CD4-positive, alpha-beta T cell treated with Interleukin-17A for 4 hours (primary cell): ENCODE data around the gene KASH5.
A peak's percentile ranks its signal among the peaks of the same experiment; 100 is the strongest.

Experiments used
- DNase-seq: peaks from one replicate; pipeline ENCODE4 v3.0.0-alpha.2; 2020; ENCODE audit warnings: mixed read lengths

The KASH5 gene, protein sequence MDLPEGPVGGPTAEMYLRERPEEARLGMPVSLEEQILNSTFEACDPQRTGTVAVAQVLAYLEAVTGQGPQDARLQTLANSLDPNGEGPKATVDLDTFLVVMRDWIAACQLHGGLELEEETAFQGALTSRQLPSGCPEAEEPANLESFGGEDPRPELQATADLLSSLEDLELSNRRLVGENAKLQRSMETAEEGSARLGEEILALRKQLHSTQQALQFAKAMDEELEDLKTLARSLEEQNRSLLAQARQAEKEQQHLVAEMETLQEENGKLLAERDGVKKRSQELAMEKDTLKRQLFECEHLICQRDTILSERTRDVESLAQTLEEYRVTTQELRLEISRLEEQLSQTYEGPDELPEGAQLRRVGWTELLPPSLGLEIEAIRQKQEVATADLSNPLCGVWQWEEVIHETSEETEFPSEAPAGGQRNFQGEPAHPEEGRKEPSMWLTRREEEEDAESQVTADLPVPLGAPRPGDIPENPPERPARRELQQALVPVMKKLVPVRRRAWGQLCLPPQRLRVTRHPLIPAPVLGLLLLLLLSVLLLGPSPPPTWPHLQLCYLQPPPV

DNA sequence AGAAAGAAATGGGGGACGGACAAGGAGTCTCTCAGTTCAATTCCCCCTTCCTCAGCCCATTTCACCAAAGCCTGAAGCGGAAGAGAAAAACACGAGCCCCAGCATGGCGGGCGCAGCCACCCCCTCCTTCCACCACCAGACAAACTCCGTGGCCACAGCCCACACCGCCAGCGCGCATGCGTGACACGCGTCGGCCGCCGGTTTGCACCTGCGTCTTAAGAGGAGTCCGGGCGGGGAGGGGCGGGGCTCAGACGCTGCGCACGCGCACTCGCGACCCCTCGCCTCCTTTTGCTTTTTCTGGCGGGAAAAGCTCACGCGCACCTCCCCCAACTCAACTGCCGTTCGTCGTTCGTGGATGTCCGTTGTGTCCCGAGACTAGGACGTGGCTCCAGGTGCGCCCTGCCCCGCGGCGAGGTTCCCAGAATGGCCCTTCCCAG lies at the start of gene KASH5:
TSS of gene KASH5 (plus strand) at position 314 of the 437 bp plus-strand sequence. CDS start 2,635 bp downstream, outside the sequence.
- DNase-seq, result peak; percentile 80

DNA sequence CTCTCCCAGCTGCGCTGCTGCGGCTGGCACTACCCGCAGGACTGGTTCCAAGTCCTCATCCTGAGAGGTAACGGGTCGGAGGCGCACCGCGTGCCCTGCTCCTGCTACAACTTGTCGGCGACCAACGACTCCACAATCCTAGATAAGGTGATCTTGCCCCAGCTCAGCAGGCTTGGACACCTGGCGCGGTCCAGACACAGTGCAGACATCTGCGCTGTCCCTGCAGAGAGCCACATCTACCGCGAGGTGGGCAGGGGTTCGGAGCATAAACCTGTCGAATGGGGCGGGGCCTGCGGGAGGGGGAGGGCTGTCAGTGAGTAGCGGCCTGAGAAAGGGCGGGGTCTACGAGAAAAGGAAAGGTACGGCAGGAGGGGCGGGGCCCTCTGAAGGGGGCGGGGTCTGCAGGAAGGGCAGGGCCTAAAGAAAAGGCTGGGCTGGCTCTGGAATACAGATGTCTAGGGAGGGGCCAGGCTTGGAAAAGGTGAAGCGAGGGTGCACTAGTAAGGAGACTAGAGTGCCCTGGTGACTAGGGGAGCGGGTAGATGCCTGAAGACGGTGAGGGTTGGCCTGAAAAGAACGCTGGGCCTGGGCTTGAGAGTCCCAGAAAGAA lies 49.3 kb upstream of the KASH5 start:
- peak; percentile 23 for DNase-seq

DNA sequence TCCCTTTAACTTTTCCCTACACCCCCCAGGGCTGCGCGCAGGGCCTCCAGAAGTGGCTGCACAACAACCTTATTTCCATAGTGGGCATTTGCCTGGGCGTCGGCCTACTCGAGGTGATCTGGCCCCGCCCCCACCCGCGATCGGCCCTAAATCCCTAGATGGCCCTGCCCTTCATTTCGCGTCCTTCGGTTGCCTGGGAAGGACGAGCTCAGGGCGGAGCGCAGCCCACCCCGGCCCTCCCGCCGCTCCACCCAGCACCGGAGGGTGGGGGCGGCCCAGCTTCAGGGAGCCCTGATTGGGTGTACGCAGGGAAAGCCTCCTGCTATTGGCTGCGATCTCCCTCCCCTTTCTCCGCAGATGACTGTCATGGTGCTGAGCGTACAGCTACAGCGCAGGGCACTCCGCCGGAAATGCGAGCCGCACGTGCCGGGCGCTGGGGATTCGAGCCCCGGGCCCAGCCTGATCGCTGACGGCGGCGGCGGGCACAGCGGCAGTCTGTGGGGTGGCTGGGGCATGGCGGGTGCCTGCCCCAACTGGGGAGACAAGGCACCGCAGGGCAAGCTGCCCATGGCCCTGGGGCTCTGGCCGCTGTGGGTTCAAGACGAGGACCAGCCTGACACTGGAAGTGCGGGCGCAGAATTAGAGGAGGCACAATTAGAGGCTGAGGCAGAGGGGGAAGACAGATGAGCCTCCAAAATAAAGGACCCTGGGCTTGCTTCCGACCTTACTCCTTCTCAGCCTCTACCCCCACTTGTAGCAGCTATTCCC lies 48.6 kb upstream of the KASH5 start:
- no peak for DNase-seq

DNA sequence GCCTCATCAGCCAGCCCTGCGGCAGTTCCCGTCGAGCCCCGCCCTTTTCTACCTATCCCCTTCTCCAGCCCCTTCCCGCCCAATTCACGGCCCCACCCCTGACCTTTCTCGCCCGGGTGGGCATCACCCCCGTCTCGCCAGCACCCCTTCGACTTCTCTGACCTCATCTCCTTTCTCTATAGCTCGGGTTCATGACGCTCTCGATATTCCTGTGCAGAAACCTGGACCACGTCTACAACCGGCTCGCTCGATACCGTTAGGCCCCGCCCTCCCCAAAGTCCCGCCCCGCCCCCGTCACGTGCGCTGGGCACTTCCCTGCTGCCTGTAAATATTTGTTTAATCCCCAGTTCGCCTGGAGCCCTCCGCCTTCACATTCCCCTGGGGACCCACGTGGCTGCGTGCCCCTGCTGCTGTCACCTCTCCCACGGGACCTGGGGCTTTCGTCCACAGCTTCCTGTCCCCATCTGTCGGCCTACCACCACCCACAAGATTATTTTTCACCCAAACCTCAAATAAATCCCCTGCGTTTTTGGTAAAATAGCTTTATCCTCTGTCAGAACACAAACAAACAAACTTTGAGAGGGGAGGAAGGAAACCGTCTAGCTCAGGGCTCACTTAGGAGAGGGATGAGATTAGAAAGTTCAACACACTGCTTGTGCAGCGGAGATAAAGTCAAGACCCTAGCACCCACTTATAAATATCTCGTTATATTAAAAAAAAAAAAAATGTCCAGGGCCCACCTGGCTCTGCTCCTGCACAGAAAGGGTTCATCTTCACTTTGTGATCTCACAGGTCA lies 47.8 kb upstream of the KASH5 start:
- no peak for DNase-seq

DNA sequence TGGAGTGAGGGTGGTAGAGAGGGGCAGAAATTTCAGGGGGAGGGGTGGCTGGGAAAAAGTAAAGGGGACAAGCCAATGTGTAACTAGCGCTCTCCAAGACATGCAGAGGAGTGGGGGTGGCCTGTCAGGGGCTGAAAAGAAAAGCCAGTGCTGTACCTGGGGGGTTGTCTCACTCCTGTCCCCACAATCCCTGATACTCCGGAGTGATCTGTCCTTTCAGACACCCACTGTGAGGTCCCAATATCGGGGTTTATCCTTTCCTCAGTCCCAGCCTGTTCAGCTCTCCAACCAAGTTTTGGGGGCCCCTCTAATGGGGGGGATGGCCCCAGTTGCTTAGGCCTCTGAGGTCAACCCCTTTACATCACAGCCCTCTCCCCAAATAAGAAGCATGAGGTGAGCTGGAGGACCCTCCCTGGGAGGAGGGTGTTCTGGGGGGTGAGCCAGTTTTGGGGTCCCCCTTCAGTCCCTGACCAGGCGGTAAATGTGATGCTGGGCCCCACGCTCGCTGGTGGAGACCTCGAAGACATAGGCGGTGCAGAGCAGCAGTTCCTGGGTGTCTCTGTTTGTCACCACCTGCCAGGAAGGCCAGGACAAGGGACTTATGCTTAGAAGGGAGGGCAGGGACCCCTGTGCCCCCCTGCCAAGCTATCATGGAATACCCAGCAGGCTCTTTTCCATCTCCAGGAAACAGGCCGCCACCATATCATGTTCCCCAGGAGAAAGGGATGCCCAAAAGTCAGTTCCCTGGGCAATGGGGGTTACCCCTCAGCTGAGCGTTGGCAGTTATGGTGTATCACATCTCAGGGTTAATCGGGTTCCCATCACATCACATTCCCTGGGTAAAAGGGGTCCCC lies 47.0 kb upstream of the KASH5 start:
- no peak for DNase-seq

DNA sequence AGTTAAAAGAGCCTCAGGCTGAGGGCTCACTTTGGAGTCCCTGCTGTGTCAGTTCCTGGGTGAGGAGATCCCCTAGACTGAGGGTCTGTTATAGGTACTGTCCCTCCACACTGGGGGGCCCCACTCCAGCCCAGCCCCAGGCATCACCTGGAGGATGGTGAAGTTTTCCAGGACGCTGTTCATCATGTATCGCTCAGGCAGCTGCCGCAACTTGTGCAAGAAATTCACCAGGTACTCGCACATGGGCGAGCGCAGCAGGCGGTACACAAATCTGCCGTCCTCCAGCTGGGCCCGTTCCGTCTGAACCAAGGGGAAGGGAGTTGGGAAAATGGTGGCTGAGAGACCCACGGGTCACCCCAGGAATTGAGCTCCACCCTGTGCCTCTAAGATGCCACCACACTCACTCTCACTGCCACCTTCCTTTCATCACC lies 45.7 kb upstream of the KASH5 start:
- no peak for DNase-seq

DNA sequence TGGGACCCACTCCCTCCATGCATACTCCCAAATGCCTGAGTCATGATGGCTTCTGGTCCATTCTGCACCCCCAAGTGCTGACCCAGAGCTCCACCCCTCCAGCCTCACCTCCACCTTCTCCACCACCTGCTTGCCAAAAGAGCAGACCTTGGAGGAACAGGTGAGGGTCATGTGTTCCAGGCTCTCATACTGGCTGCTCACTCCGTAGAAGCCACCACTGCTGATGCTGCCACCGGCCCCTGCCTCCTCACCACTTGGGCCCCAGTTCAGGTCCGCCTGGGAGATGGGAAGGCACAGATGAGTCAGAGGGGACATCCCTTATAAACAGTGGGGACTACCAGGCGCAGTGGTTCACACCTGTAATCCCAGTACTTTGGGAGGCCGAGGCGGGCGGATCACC lies 44.9 kb upstream of the KASH5 start:
- no peak for DNase-seq

DNA sequence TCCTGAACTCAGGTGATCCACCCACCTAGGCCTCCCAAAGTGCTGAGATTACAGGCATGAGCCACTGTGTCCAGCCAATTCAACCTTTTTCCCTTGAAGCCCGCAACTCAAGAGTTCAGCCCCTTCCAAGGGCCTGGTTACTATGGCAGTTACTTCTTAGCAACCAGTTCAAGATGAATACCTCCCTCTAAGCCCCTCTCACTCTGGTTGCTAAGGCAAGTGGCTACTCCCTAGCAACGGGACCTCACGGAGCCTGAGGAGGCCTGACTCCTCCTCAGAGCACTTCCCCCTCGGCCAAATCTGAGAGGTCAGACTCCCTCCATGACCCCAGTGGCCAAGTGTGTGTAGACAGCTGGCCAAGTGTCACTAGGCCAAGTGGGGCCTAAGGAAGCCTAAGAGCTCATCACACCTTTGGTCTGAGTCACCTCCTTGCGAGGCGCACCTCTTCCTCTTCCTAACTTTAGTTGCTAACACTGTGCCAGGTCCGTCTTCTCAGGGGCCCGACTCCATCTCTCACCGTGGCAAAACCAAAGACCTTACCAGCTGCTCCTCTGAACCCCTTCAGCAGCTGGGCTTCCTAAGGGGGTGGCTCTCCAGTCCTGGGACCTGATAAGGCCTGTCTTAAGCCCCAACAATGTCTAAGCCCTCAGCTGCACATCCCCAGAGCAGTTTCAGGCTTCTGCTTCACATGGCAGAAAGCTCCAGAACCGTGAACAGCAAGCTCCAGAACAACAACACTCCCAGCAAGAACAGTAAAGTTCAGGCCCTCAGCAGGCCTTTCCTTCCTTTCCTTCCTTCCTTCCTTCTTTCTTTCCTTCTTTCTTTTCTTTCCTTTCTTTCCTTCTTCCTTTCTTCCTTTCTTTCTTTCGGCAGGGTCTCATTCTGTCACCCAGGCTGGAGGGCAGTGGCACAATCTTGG lies 43.3 kb upstream of the KASH5 start:
- DNase-seq, result no peak

DNA sequence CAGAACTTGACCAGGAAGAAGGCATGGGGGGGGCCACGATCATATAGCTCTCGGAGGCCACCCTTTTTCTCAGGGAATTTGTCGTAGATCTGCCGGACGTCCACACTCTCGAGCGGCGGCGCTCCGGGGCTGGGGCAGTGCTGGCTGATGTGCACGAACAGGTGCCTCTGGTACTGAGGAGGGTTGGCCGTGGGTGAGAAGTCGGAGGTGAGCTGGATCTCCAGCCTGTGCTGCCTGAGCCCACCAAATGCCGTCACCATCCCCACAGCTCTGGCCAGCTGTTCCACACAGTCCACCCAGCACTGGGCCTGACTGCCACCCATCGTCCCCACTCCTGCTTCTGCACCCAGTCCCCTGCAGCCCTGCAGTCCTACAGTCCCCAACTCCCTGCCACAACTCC lies 40.9 kb upstream of the KASH5 start:
- DNase-seq, result no peak

DNA sequence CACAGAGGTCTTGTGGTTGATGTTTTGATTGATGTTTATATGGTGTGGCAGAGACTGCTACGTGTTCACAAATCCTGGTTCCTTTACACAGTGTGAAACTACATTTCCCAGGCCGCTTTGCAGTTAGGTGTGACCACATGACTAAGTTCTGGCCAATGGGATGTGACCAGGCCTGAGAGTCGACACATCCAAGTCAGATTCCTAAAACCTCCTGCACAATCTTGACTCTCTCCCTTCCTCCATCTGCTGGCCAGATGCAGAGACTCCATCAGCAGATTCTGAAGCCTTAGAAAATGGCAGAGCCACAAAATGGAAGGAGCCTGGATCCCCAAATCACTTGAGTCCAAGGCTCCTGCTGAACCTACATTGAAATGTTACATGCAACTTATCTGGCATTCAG lies 40.2 kb upstream of the KASH5 start:
- no peak for DNase-seq

DNA sequence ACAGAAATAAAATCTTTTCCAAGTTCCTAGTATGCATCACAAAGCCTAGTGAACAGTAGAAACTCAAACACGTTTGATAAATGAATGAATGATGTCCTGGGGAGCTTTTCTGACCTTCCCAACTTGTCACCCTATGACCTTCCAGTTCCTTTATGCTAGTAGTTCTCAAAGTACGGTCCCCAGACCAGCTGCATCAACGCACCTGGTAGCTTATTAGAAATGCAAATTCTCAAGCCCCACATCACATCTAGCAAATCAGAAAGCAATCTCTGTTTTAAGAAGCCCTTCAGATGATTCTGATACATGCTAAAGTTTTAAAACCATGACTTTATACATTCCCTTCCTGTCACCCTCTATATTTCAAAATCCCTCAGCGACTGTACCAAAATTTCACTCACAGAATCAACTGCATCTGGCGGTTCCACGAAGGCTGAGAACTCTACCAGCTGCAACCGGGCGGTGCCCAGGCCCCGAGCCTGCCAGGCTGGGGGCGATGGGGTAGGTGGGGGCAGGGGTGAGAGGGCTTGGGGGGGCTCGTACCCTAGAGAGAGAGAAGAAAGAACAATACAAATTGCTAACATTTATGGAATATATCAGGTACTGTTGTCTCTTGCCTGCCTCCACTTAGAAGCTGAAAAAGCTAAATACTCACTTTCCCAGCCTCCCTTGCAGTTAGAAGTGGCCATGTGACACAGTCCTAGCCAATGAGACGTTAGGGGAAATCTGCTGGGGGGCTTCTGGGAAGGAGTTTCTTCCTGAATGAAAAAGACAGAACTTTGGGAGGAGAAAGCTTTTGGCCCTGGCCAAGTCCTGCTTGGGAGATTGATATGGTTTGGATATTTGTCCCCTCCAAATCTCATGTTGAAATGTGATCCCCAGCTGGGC lies 39.5 kb upstream of the KASH5 start:
- no peak for DNase-seq

DNA sequence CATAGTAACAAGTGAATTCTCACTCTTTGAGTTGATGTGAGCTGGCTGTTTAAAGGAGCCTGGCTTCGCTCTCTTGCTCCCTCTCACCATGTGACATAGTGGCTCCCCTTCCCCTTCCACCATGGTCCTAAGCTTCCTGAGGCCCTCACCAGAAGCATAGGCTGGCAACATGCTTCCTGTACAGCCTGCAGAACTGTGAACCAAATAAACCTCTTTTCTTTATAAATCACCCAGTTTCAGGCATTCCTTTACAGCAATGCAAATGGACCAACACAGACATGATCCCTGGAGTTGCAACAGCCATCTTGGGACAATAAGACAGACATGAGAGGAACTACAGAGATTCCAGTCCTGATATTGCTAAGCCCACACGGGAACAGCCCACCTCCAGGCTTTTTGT lies 38.5 kb upstream of the KASH5 start:
- no peak for DNase-seq

DNA sequence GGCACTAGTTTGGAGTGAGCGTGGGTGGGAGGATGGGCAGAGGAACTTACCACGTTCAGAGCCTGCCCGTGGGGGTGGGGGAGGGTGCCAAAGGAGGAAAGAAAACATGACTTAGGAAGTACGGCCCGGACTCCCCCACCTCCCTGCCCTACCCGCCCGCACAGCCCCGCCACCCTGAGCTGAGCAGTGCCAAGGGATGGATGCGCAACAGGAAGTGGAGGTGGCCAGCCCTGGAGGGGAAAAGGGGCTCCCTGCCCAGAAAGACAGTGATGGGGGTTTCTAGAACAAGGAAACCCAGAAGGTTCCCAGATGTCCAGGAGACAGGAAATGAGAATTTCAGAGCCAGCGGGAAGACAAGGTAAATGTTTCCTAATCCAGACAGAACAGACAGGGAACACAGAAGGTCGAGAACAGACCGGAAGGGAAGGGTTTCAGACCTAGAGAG lies 32.1 kb upstream of the KASH5 start:
- DNase-seq, result no peak

DNA sequence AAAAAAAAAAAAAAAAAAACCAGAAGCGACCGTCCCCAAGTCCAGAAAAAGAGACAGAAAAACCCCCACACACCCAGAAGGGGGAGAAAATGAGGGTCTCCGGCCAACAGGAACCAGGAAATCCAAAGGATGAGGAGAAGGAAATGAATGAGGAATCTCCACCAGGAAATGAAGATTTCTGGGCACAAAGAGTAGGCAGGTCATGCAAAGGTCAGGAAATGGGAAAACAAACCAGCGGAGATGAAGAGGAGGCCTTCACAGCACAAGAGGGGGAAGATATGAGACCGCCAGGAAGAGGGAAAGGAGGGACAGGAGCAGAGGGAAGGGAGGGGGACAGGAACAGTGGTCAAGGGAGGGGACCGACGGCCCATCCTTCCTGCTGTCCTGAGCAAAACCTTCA lies 31.7 kb upstream of the KASH5 start:
- no peak for DNase-seq

DNA sequence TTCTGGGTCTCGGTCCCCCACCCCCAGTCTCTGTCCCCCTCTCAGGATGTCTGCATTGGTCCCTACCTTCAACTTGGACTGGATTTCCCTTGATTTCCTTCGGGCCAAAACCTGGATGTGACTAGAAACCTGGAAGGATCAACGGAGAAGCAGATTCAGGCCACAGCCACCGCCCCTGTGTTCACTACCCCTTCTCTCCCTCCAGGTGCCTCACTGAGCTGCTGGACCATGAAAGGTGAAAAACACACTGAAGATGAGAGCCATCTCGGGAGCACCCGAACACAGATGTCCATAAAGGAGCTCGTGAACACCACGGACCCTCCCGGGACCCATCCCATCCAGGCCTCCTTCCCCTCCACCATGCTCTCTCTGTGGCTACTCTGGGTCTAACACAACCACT lies 30.9 kb upstream of the KASH5 start:
- no peak for DNase-seq

DNA sequence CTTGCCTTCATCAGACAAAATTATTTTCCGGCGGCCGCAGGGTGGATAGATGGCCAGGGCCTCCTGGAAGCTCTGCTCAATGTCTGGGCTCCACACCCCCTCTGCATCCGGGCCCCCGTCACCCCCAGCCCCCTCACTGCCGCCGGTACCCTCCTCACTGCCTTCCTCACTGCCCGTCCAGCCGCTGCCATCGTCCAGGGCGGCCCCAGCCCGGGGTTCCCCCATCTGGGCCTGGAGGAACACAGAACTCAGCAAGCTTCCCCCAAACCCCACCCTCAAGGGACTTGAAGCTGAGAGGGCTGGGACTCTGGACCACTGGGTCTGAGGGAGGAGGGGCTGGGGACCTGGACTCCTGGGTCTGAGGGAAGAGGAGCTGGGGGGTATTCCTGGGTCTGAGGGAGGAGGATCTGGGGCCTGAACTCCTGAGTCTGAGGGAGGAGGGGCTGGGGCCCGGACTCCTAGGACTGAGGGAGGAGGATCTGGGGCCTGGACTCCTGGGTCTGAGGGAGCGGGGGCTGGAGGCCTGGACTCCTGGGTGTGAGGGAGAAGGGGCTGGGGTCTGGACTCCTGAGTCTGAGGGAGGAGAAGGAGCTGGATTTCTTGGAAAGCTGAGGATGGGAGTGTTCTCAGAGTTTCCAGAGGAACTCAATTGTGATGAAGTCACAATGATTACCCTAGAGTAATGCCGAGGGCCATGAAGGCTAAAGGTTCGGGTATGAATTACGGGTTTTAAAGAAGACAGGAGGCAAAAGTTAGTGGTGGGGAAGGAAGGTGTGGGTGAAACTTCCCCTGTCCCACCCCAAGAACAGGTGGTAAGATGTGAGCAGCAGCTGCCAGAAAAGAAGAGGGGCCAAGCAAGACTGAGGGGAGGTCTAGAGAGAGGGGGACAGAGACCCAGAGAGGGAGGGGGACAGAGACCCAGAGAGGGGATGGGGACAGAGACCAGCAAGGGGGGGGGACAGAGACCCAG lies 27.9 kb upstream of the KASH5 start:
- no peak for DNase-seq

DNA sequence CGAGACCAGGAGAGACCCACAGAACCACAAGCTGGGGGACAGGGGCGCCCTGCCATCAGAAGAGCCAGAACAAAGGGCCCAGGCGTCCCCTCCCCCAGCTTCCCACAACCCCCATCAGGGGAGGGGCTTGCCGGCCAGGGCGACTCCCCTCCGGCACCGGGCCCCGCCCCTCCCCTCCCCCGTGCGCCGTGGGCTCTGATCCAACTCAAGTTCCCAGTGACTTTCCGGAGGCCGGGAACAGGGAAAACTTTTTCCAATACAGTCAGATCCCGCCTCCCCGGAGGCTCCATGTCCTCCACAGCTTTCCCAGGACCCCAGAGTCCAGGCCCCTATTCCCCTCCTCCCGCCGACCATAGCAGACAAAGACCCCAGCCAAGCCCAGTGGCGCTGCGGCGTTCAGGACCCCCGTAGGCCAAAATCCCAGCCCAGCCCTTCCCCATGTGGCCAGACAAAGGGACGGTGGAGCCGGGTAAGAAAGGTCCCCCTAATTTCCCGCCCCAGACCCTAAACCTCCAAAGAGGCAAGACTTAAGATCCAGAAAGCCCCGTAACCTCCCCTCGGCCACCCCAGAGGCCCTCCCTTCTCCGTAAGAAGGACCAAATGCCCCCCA lies 26.5 kb upstream of the KASH5 start:
- peak; percentile 30 for DNase-seq
